ENCODE results near the gene BNC2.

DNA sequence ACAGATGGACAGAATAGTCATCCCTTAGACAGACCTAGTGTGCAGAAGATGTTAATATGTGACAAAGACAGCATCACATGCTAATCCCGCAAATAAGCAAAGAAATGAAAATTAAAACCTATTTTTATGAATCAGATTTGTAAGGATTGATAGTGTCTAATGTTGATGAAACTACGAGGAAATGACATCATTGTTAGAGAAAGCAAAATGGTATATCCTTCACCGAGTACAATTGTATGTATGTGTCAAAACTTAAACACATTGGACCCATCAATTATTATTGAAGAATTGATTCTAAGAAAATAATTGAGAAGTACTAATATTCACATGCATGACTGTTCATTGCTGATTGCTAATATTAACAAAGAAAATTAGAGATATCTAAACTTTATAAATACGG, 493.2 kb downstream of the BNC2 start:
- TF ChIP-seq, protein P1, sequence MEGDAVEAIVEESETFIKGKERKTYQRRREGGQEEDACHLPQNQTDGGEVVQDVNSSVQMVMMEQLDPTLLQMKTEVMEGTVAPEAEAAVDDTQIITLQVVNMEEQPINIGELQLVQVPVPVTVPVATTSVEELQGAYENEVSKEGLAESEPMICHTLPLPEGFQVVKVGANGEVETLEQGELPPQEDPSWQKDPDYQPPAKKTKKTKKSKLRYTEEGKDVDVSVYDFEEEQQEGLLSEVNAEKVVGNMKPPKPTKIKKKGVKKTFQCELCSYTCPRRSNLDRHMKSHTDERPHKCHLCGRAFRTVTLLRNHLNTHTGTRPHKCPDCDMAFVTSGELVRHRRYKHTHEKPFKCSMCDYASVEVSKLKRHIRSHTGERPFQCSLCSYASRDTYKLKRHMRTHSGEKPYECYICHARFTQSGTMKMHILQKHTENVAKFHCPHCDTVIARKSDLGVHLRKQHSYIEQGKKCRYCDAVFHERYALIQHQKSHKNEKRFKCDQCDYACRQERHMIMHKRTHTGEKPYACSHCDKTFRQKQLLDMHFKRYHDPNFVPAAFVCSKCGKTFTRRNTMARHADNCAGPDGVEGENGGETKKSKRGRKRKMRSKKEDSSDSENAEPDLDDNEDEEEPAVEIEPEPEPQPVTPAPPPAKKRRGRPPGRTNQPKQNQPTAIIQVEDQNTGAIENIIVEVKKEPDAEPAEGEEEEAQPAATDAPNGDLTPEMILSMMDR (IDR thresholded peaks at IDR 0.05), result no peak
- no peak for TF ChIP-seq POLR2A (IDR thresholded peaks at IDR 0.05)

Data from Peyer's patch (tissue), 4 donors.